Uterus (tissue), 4 donors: ENCODE data around the gene OTOS. TPM values are rescaled to one million over a fixed set of nuclear protein-coding genes. Genes with fewer than 3 reads are reported as not detected.

Experiments used
- DNase-seq, 2 donors: peaks; one replicate each; pipeline ENCODE4 v3.0.0-alpha.2; 2019 to 2020
- H3K27ac ChIP-seq, 2 donors: fragments of 200-600 bp; sonication (generic); 1 replicate in 1 of 2; 2 replicates in 1 of 2; pipeline ENCODE4 v1.5.1; 2016 to 2018
- H3K27me3 ChIP-seq, 2 donors: fragments of 200-600 bp; sonication (generic); one replicate each; pipeline ENCODE4 v1.5.1; 2018 to 2019; ENCODE audit warnings: control low read depth in 1 of 2
- H3K36me3 ChIP-seq, 2 donors: fragments of 200-600 bp; sonication (generic); one replicate each; pipeline ENCODE4 v1.5.1; 2019; ENCODE audit warnings: control low read depth in 1 of 2
- H3K4me1 ChIP-seq, 2 donors: fragments of 200-600 bp; sonication (generic); one replicate each; pipeline ENCODE4 v1.5.1; 2018 to 2019; ENCODE audit warnings: control low read depth in 1 of 2
- H3K4me3 ChIP-seq, 2 donors: fragments of 200-600 bp; sonication (generic); 1 replicate in 1 of 2; 2 replicates in 1 of 2; pipeline ENCODE4 v1.5.1; 2018 to 2019; ENCODE audit warnings: mild to moderate bottlenecking in 1 of 2
- H3K9me3 ChIP-seq, 2 donors: fragments of 200-600 bp; sonication (generic); one replicate each; pipeline ENCODE4 v1.5.1; 2019; ENCODE audit warnings: control low read depth in 1 of 2
- CTCF ChIP-seq, 4 experiments: fragments of 200-600 bp in 2 of 4; fragments of 450-650 bp in 2 of 4; sonication (generic) in 2 of 4; IDR thresholded peaks; one replicate each; pipeline ENCODE4 v1.5.1; 2016 to 2019; ENCODE audit warnings: antibody characterized with exemption in 4 of 4, mild to moderate bottlenecking in 2 of 4, moderate library complexity in 1 of 4
- POLR2A ChIP-seq, 2 donors: fragments of 450-650 bp; IDR thresholded peaks; one replicate each; pipeline ENCODE4 v1.6.1; 2016; ENCODE audit warnings: antibody characterized with exemption in 2 of 2, mild to moderate bottlenecking in 1 of 2, moderate library complexity in 1 of 2
- intact Hi-C: fragments of 100-400 bp; cut with DNase I; formaldehyde crosslinking; loops from one replicate; pipeline ENCODE4 v1.15.1; 2023; ENCODE audit warnings: low total_unique reads
- total RNA-seq, 4 donors: library from RNA; depleted of rRNA in 3 of 4; stranded (reverse); fragments of >200 nt in 3 of 4; gene quantifications; one replicate each; pipeline versions ENCODE4 v1.1.0 to v1.2.4, GENCODE V29; 2014 to 2023
- donor health status: DM: yes; HTN: yes; CAD: no.

OTOS gene
- total RNA-seq, 4 donors from 2014 or later, result not detected

- Histone ChIP-seq H3K9me3 (no peaks in the 10 kb centered on the region), H3K4me3 (no peak overlapping the region), H3K27ac (no peak overlapping the region), H3K4me1 (no peaks in the 10 kb centered on the region), H3K27me3 (no peaks in the 10 kb centered on the region), H3K36me3 (no peaks in the 10 kb centered on the region)
- intact Hi-C loops, result no loop called here
- DNase-seq, result no peak
- TF ChIP-seq CTCF (IDR thresholded peaks at IDR 0.05), result no peak
- TF ChIP-seq POLR2A (IDR thresholded peaks at IDR 0.05), result no peak
Measured at GRCh38 chr2:240162032-240162431, 21.6 kb upstream of the OTOS start.

GRCh38 chr2:240161087-240161750 lies 20.8 kb upstream of the OTOS start:
- Histone ChIP-seq H3K4me1 (no peaks in the 10 kb centered on the region), H3K36me3 (no peaks in the 10 kb centered on the region), H3K9me3 (no peaks in the 10 kb centered on the region), H3K27ac (no peak overlapping the region), H3K4me3 (no peak overlapping the region), H3K27me3 (no peaks in the 10 kb centered on the region)
- intact Hi-C loops, result no loop called here
- TF ChIP-seq POLR2A (IDR thresholded peaks at IDR 0.05), result no peak
- DNase-seq, result no peak

GRCh38 chr2:240160291-240161086 lies 20.0 kb upstream of the OTOS start:
- intact Hi-C loops, result no loop called here
- no peak for DNase-seq
- Histone ChIP-seq H3K36me3 (no peaks in the 10 kb centered on the region), H3K27ac (no peak overlapping the region), H3K9me3 (no peaks in the 10 kb centered on the region), H3K4me1 (no peaks in the 10 kb centered on the region), H3K27me3 (no peaks in the 10 kb centered on the region), H3K4me3 (no peak overlapping the region)
- no peak for TF ChIP-seq CTCF (IDR thresholded peaks at IDR 0.05)
- no peak for TF ChIP-seq POLR2A (IDR thresholded peaks at IDR 0.05)

- Histone ChIP-seq H3K27me3 (no peaks in the 10 kb centered on the region), H3K36me3 (no peaks in the 10 kb centered on the region), H3K27ac (no peak overlapping the region), H3K4me3 (no peak overlapping the region), H3K9me3 (no peaks in the 10 kb centered on the region), H3K4me1 (no peaks in the 10 kb centered on the region)
- no peak for TF ChIP-seq CTCF (IDR thresholded peaks at IDR 0.05)
- TF ChIP-seq POLR2A (IDR thresholded peaks at IDR 0.05), result no peak
- DNase-seq, result no peak
- intact Hi-C loops, result no loop called here
Measured at GRCh38 chr2:240159251-240159839, 18.9 kb upstream of the OTOS start.

- Histone ChIP-seq H3K4me3 (no peak overlapping the region), H3K36me3 (no peaks in the 10 kb centered on the region), H3K9me3 (no peaks in the 10 kb centered on the region), H3K27ac (no peak overlapping the region), H3K4me1 (no peaks in the 10 kb centered on the region), H3K27me3 (no peaks in the 10 kb centered on the region)
- intact Hi-C loops, result no loop called here
- TF ChIP-seq POLR2A (IDR thresholded peaks at IDR 0.05), result no peak
- no peak for TF ChIP-seq CTCF (IDR thresholded peaks at IDR 0.05)
- DNase-seq, result no peak
Measured at GRCh38 chr2:240157147-240157470, 16.7 kb upstream of the OTOS start.
